ENCODE results near the gene TAL1. TPM values are rescaled to one million over a fixed set of nuclear protein-coding genes. Genes with fewer than 3 reads are reported as not detected.

TAL1 gene
- total and polyA plus RNA-seq, 10 of the 15 experiments (the other 5 are each of a cell fraction or from before 2014, with no cell fraction given), result 0.05 TPM; not detected in 9

DNA sequence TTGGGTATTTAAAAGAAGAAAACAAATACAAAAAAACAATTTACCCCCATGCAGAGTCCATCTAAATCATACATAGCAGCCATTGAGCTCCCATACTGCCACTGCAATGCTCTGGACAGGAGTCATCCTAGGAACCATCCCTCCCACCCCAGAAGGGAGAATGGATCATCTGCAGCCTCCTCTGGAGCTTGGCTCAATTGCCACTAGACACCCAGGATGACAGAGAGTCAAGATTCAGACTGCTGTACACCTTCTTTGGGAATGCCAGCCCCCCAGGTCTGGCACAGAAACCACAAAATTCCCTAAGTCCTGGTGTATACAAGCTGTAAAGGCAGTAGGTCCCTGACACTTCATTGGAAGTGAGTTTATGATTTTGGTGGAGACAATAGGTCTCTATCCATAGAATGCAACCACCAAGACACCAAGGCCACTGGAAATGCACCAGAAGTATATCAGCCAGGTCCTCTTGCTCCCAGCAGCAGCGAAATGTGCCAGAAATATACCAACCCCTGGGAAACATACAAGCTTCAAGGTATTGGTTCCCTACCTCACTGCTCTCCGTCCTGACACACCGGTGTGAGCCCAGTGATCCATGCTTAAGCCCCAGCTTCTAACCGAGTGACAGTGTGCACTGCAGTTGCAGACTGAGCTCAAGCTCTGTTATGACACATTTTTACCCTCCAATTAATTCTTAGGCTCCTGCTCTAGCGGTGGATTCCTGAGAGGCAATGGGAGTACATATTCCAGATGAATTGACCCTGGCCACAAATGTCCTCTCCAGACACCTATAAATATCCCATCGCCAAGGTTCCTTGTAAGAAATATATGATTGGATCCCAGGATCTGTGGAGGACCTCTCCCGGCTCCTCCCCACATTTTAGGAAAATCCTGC, 4.4 kb downstream of the TAL1 start:
- H3K4me1 ChIP-seq (ENCODE audit: control insufficient read depth, insufficient read depth, low read length), result peaks cover 3% of the 10 kb centered on the region; the same call in 1 of the 2 replicates
- POLR2A ChIA-PET, result interaction anchor here (0.5 kb wide), 1 partner anchor 117 kb away, joined by 4 read pairs; no protein-coding TSS in a partner anchor
- H3K27me3 ChIP-seq (replicated peaks in 1 of 2; ENCODE audit: control insufficient read depth in 2 of 2, insufficient read depth in 2 of 2, low read length in 1 of 2), result peaks cover 21 to 36% of the 10 kb centered on the region in 2 experiments
- H2AFZ ChIP-seq (ENCODE audit: control insufficient read depth, low read depth, low read length), result no peak overlapping the region
- 50% methylated on average over 7 of the region's 7 CpGs for WGBS (ENCODE audit: insufficient coverage, insufficient replicate concordance, low lambda C conversion rate, missing lambda C conversion rate)
- TF ChIP-seq PML (IDR thresholded peaks at IDR 0.05; ENCODE audit: low read length) (no peak), SIN3A (IDR thresholded peaks at IDR 0.05; ENCODE audit: low read depth, low read length) (no peak), USF1 (IDR thresholded peaks at IDR 0.05; ENCODE audit: borderline replicate concordance, extremely low read length, insufficient read depth, low read depth, low read length) (no peak), CBX3 (IDR thresholded peaks at IDR 0.05; ENCODE audit: borderline replicate concordance, low read depth) (no peak), SREBF2 (IDR thresholded peaks at IDR 0.05; ENCODE audit: low read length) (no peak)
- TF ChIP-seq, protein P1, sequence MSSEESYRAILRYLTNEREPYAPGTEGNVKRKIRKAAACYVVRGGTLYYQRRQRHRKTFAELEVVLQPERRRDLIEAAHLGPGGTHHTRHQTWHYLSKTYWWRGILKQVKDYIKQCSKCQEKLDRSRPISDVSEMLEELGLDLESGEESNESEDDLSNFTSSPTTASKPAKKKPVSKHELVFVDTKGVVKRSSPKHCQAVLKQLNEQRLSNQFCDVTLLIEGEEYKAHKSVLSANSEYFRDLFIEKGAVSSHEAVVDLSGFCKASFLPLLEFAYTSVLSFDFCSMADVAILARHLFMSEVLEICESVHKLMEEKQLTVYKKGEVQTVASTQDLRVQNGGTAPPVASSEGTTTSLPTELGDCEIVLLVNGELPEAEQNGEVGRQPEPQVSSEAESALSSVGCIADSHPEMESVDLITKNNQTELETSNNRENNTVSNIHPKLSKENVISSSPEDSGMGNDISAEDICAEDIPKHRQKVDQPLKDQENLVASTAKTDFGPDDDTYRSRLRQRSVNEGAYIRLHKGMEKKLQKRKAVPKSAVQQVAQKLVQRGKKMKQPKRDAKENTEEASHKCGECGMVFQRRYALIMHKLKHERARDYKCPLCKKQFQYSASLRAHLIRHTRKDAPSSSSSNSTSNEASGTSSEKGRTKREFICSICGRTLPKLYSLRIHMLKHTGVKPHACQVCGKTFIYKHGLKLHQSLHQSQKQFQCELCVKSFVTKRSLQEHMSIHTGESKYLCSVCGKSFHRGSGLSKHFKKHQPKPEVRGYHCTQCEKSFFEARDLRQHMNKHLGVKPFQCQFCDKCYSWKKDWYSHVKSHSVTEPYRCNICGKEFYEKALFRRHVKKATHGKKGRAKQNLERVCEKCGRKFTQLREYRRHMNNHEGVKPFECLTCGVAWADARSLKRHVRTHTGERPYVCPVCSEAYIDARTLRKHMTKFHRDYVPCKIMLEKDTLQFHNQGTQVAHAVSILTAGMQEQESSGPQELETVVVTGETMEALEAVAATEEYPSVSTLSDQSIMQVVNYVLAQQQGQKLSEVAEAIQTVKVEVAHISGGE (CRISPR knock-in tag; IDR thresholded peaks at IDR 0.05), result 0 out of 2 replicates have a peak, but pooled peaks have one; percentile 16
- TF ChIP-seq, protein P2, sequence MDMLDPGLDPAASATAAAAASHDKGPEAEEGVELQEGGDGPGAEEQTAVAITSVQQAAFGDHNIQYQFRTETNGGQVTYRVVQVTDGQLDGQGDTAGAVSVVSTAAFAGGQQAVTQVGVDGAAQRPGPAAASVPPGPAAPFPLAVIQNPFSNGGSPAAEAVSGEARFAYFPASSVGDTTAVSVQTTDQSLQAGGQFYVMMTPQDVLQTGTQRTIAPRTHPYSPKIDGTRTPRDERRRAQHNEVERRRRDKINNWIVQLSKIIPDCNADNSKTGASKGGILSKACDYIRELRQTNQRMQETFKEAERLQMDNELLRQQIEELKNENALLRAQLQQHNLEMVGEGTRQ (IDR thresholded peaks at IDR 0.05; ENCODE audit: borderline replicate concordance, low read depth, low read length), result no peak
- no TSS peak for BruUV-seq (replicated peaks)
- H3K79me2 ChIP-seq (ENCODE audit: control insufficient read depth, insufficient read depth, low read length), result no peaks in the 10 kb centered on the region
- FAIRE-seq (no peak), DNase-seq (ENCODE audit: low read depth, low spot score) (no peak), ATAC-seq (no peak)
- no peaks in the 10 kb centered on the region for H4K20me1 ChIP-seq (ENCODE audit: control insufficient read depth, insufficient read depth)
- SMC1A ChIA-PET (ENCODE audit: uncharacterized antibody, unreplicated experiment), result no interaction called here
- no peaks in the 10 kb centered on the region for H3K36me3 ChIP-seq (ENCODE audit: control insufficient read depth in 2 of 2, insufficient read depth in 2 of 2, low read length in 1 of 2)
- H3K9me3 ChIP-seq (replicated peaks; ENCODE audit: control insufficient read depth, insufficient read depth, low read length), result no peaks in the 10 kb centered on the region
- H3K9ac ChIP-seq (ENCODE audit: control insufficient read depth, insufficient read depth, low read length), result no peak overlapping the region
- intact Hi-C loops (cut with micrococcal nuclease; ENCODE audit: unreplicated experiment) (no loop called here), in situ Hi-C loops (cut with MboI) (no loop called here)
- no peak overlapping the region for H3K4me2 ChIP-seq (ENCODE audit: control insufficient read depth, insufficient read depth)
- RAD21 ChIA-PET (ENCODE audit: unreplicated experiment), result no interaction called here
- H3K27ac ChIP-seq (ENCODE audit: control insufficient read depth, insufficient read depth), result no peak overlapping the region
- CTCF ChIA-PET, result interaction anchor here (0.6 to 1.6 kb wide), 3 partner anchors 33 to 49 kb away, joined by 3 to 4 read pairs (median 3); no protein-coding TSS in a partner anchor
- no peak overlapping the region for H3K4me3 ChIP-seq

Data from GM12878 (cell line).